K562 (cell line): Measurements from ENCODE around the gene MYLK3. TPM values are rescaled to one million over a fixed set of nuclear protein-coding genes. Genes with fewer than 3 reads are reported as not detected.

ENCODE experiments used
- ATAC-seq: fragments of 200-7000 bp; cut with Tn5 transposase; 3 replicates; pipeline ENCODE4 v1.9.1; 2020; ENCODE audit warnings: moderate library complexity
- BruUV-seq: library from RNA; stranded (reverse); fragments of 400-500 nt; replicated peaks from 2 replicates; lab custom pipeline; 2021; lab: Mats Ljungman, UMichigan
- CTCF ChIA-PET: fragments of 300-600 bp; formaldehyde crosslinking; extraction: SDS; loops from one replicate; lab custom pipeline; 2021; ENCODE audit warnings: low intra/inter-chr PET ratio; lab: Yijun Ruan, JAX
- POLR2A ChIA-PET: fragments of 300-600, 350-650 bp; sonication (Branson Sonifier 250); formaldehyde crosslinking; extraction: SDS; loops from one replicate; lab custom pipeline; 2021; ENCODE audit warnings: antibody characterized with exemption, inconsistent platforms; lab: Yijun Ruan, JAX
- DNase-seq, 4 experiments: peaks; one replicate each; pipeline versions ENCODE4 v3.0.0 to v3.0.0-alpha.2; 2011 to 2018; ENCODE audit warnings: low spot score in 3 of 4, mixed read lengths in 3 of 4; ENCODE audit errors: extremely low read depth in 1 of 4
- FAIRE-seq: peaks from 2 replicates; lab custom pipeline; 2011; peaks lifted over from hg19 to GRCh38; lab: Jason Lieb, UNC
- H2AFZ ChIP-seq: 2 replicates; pipeline ENCODE4 v1.6.0; 2011; ENCODE audit warnings: low read depth, low read length, control low read depth, inconsistent platforms
- H3K27ac ChIP-seq: fragments of 200-600 bp; 3 replicates; pipeline ENCODE4 v1.8.0; 2011; ENCODE audit warnings: low read depth, mild to moderate bottlenecking, control low read depth, inconsistent platforms, low read length, moderate library complexity, mixed read lengths; ENCODE audit errors: extremely low read depth
- H3K27me3 ChIP-seq, 2 experiments: fragments of 300-600 bp in 1 of 2; 2 replicates in 1 of 2; 3 replicates in 1 of 2; pipeline versions ENCODE4 v1.6.0 to v1.8.0; 2011; ENCODE audit warnings: inconsistent platforms in 2 of 2, low read length in 2 of 2, mild to moderate bottlenecking in 1 of 2, mixed read lengths in 1 of 2, moderate library complexity in 1 of 2; ENCODE audit not compliant: control insufficient read depth in 2 of 2, insufficient read depth in 2 of 2
- H3K36me3 ChIP-seq: fragments of 300-600 bp; 3 replicates; pipeline ENCODE4 v1.8.0; 2011; ENCODE audit warnings: mild to moderate bottlenecking, low read length, inconsistent platforms; ENCODE audit not compliant: control insufficient read depth, insufficient read depth
- H3K4me1 ChIP-seq, 2 experiments: fragments of 200-600 bp in 1 of 2; replicated peaks in 1 of 2; 2 replicates in 1 of 2; 3 replicates in 1 of 2; pipeline versions ENCODE4 v1.5.1 to v1.8.0; 2011; ENCODE audit warnings: inconsistent platforms in 2 of 2, low read length in 2 of 2, mild to moderate bottlenecking in 1 of 2, mixed read lengths in 1 of 2, moderate library complexity in 1 of 2; ENCODE audit not compliant: control insufficient read depth in 2 of 2, insufficient read depth in 2 of 2
- H3K4me2 ChIP-seq: 2 replicates; pipeline ENCODE4 v1.6.1; 2011; ENCODE audit warnings: low read length, control low read depth, inconsistent platforms, mixed read lengths; ENCODE audit not compliant: insufficient read depth
- H3K4me3 ChIP-seq: fragments of 200-600 bp; sonication (generic), shearing (Covaris generic); 2 replicates; pipeline ENCODE4 v1.5.1; 2016; ENCODE audit warnings: control low read depth, inconsistent platforms
- H3K79me2 ChIP-seq: fragments of 200-600 bp; 3 replicates; pipeline ENCODE4 v1.8.0; 2011; ENCODE audit warnings: low read length, inconsistent platforms; ENCODE audit not compliant: control insufficient read depth, insufficient read depth
- H3K9ac ChIP-seq, 2 experiments: 2 replicates each; pipeline versions ENCODE4 v1.6.0 to v1.6.1; 2011; ENCODE audit warnings: low read depth in 2 of 2, low read length in 2 of 2, control low read depth in 1 of 2, inconsistent platforms in 1 of 2, mild to moderate bottlenecking in 1 of 2, mixed read lengths in 1 of 2; ENCODE audit not compliant: insufficient read depth in 1 of 2
- H3K9me1 ChIP-seq: one replicate; pipeline ENCODE4 v1.6.0; 2011; ENCODE audit warnings: inconsistent platforms, mild to moderate bottlenecking, low read length, moderate library complexity; ENCODE audit not compliant: control insufficient read depth, insufficient read depth
- H3K9me3 ChIP-seq: replicated peaks from 2 replicates; pipeline ENCODE4 v1.5.1; 2011; ENCODE audit warnings: low read depth, low read length, inconsistent platforms; ENCODE audit not compliant: control insufficient read depth, insufficient read depth
- H4K20me1 ChIP-seq: replicated peaks from 2 replicates; pipeline ENCODE4 v1.6.1; 2011; ENCODE audit warnings: low read length, inconsistent platforms, mixed read lengths; ENCODE audit not compliant: control insufficient read depth, insufficient read depth
- CAMTA2 ChIP-seq: fragments of 250-450 bp; sonication (Bioruptor Pico); conservative IDR thresholded peaks from 2 replicates; pipeline ENCODE4 v1.5.1; 2022
- CHCHD3 ChIP-seq: fragments of 250-450 bp; sonication (Bioruptor Pico); IDR thresholded peaks from 2 replicates; pipeline ENCODE4 v2.1.2; 2022; ENCODE audit warnings: mild to moderate bottlenecking
- HNRNPH1 ChIP-seq: fragments of 200-400 bp; formaldehyde crosslinking; optimal IDR thresholded peaks from 2 replicates; pipeline ENCODE3; 2017; ENCODE audit warnings: low read depth, mild to moderate bottlenecking, low read length, moderate library complexity
- MED1 ChIP-seq: sonication (generic); formaldehyde crosslinking; IDR thresholded peaks from 2 replicates; pipeline ENCODE4 v1.8.1; 2023; ENCODE audit warnings: missing genetic modification reagents, borderline replicate concordance
- RAD21 ChIP-seq, 2 experiments: fragments of 250-450 bp in 1 of 2; fragments of 450-650 bp in 1 of 2; sonication (Bioruptor Pico) in 1 of 2; formaldehyde crosslinking in 1 of 2; IDR thresholded peaks in 1 of 2; conservative IDR thresholded peaks in 1 of 2; 2 replicates each; pipeline versions ENCODE4 v1.4.0 to v1.8.0; 2020 to 2022; ENCODE audit warnings: mild to moderate bottlenecking in 2 of 2, moderate library complexity in 1 of 2
- ZKSCAN8 ChIP-seq: fragments of 200-800 bp; sonication (Bioruptor generic); IDR thresholded peaks from 2 replicates; pipeline ENCODE4 v1.6.1; 2016; ENCODE audit warnings: missing genetic modification characterization, missing compliant biosample characterization
- ZNF41 ChIP-seq: fragments of 250-450 bp; sonication (Bioruptor Pico); conservative IDR thresholded peaks from 2 replicates; pipeline ENCODE4 v1.4.0; 2020; ENCODE audit warnings: mild to moderate bottlenecking
- WGBS: fragments of 100-300 bp; shearing (Covaris generic); methylation state at CpG from one replicate; pipeline ENCODE4 v1.1.6; 2016; ENCODE audit warnings: low coverage, mixed read lengths; ENCODE audit not compliant: insufficient coverage; ENCODE audit errors: missing lambda C conversion rate; 5-methylcytosine and 5-hydroxymethylcytosine counted together
- in situ Hi-C: fragments of 300-500 bp; cut with MboI; formaldehyde crosslinking; loops from 4 replicates; pipeline ENCODE4 v1.15.0; 2018; ENCODE audit warnings: inconsistent platforms, mixed read lengths
- intact Hi-C: fragments of 100-400 bp; cut with micrococcal nuclease; formaldehyde crosslinking; loops from 2 replicates; pipeline ENCODE4 v1.14.2; 2022
- polyA plus RNA-seq, 8 experiments: library from polyadenylated mRNA; depleted of rRNA in 4 of 8; stranded (reverse) in 5 of 8; unstranded in 3 of 8; fragments of >200 nt; fragmentation: Nextera tagmentation in 2 of 8; fragmentation: Illumina TruSeq in 1 of 8; extraction: Ambion mirVana in 2 of 8; extraction: Trizol in 1 of 8; gene quantifications; 2 replicates each; pipeline versions ENCODE4 v1.2.1 to v1.2.3, GENCODE V29; 2011 to 2014; ENCODE audit warnings: inconsistent platforms in 1 of 8, missing spikeins in 1 of 8
- total RNA-seq, 7 experiments: library from RNA; depleted of rRNA in 6 of 7; stranded (reverse); fragments of >200 nt in 6 of 7; fragmentation: Illumina TruSeq in 2 of 7; extraction: Trizol in 2 of 7; gene quantifications; 2 replicates each; pipeline versions ENCODE4 v1.2.1 to v1.2.3, GENCODE V29; 2011 to 2021; ENCODE audit warnings: low replicate concordance in 1 of 7
- TF ChIP-seq, protein P1 (sequence below): fragments of 450-650 bp; IDR thresholded peaks from 2 replicates; pipeline ENCODE4 v1.6.1; 2016; ENCODE audit warnings: low read depth, mild to moderate bottlenecking, moderate library complexity
- TF ChIP-seq, protein P2 (sequence below): fragments of 250-450 bp; sonication (Bioruptor Pico); IDR thresholded peaks from 2 replicates; pipeline ENCODE4 v1.8.0; 2022; ENCODE audit warnings: moderate library complexity, mild to moderate bottlenecking, inconsistent platforms

The MYLK3 gene
- total and polyA plus RNA-seq, 9 of the 15 experiments (the other 6 are each of a cell fraction or from before 2014, with no cell fraction given), result 0.69 to 10.7 (median 4.7) TPM

DNA sequence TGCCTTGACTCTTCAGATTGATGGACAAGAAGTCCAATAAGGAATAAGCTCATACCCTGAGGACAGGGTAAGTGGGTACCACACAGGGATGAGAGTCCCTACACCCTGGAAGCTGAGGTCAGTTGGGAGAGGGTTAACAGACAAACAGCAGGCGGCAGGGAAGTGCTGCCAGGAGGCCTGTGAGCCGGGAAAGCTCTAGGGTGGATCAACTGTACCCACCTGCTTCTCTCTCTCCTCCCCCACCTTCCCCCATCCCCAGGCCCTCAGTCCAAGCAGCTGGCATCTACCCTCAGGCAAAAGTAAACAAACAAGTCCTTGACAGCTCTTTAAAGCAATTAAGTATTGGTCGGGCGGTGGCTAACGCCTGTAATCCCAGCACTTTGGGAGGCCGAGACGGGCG lies 20.7 kb upstream of the MYLK3 start:
- TF ChIP-seq ZNF41 (CRISPR knock-in tag) (no peak), CAMTA2 (no peak), HNRNPH1 (no peak), CHCHD3 (CRISPR knock-in tag) (no peak), RAD21 (CRISPR knock-in tag; conservative IDR thresholded peaks at IDR 0.05 in 1 of 2, IDR thresholded peaks at IDR 0.05 in 1 of 2) (no peak), ZKSCAN8 (no peak), MED1 (CRISPR knock-in tag) (no peak)
- TF ChIP-seq, protein P1, sequence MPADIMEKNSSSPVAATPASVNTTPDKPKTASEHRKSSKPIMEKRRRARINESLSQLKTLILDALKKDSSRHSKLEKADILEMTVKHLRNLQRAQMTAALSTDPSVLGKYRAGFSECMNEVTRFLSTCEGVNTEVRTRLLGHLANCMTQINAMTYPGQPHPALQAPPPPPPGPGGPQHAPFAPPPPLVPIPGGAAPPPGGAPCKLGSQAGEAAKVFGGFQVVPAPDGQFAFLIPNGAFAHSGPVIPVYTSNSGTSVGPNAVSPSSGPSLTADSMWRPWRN, result no peak
- TF ChIP-seq, protein P2, sequence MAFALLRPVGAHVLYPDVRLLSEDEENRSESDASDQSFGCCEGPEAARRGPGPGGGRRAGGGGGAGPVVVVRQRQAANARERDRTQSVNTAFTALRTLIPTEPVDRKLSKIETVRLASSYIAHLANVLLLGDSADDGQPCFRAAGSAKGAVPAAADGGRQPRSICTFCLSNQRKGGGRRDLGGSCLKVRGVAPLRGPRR, result no peak
- H3K9me3 ChIP-seq, result no peaks in the 10 kb centered on the region
- no peaks in the 10 kb centered on the region for H3K36me3 ChIP-seq
- ChIA-PET POLR2A (interaction anchor here (0.8 kb wide), 1 partner anchor 21 kb away, joined by 3 read pairs; no protein-coding TSS in a partner anchor), CTCF (no interaction called here)
- no peak overlapping the region for H3K9ac ChIP-seq
- no TSS peak for BruUV-seq
- no peaks in the 10 kb centered on the region for H3K79me2 ChIP-seq
- no peak for FAIRE-seq
- no peaks in the 10 kb centered on the region for H3K27me3 ChIP-seq
- H3K9me1 ChIP-seq, result no peaks in the 10 kb centered on the region
- no peaks in the 10 kb centered on the region; a peak in 1 of 5 replicates for H3K4me1 ChIP-seq
- ATAC-seq, result no peak
- no peak overlapping the region for H2AFZ ChIP-seq
- DNase-seq, result no peak
- H3K4me3 ChIP-seq, result no peak overlapping the region
- WGBS, result 48% methylated on average over 4 of the region's 8 CpGs
- no peaks in the 10 kb centered on the region for H4K20me1 ChIP-seq
- intact Hi-C loops, result no loop called here
- no peak overlapping the region for H3K4me2 ChIP-seq
- no peak overlapping the region for H3K27ac ChIP-seq
- in situ Hi-C loops, result no loop called here
